Stimulated activated CD4-positive, alpha-beta T cell treated with anti-CD3 and anti-CD28 coated beads, Interleukin-4, amount 100 ng/mL, for 24 hours (primary cell): ENCODE measurements around the gene KRTAP10-4.
"Not testable (repeated sequence)": the region's sequence is repeated elsewhere in the genome, so short reads cannot be mapped to it uniquely, and the experiment has no call there.

Source experiments
- DNase-seq: peaks from one replicate; pipeline ENCODE4 v3.0.0-alpha.2; 2020

Gene KRTAP10-4

GRCh38 chr21:44558695-44559094 lies 14.8 kb upstream of the KRTAP10-4 start, which contains the start of gene KRTAP10-3:
Gene KRTAP10-3, minus strand, starts transcription at chr21:44558795. Its CDS starts 80 bp downstream, at chr21:44558715.
- no peak for DNase-seq

- DNase-seq, result no peak
Measured at GRCh38 chr21:44564099-44564498, 9.4 kb upstream of the KRTAP10-4 start.

GRCh38 chr21:44564886-44565598 lies 8.5 kb upstream of the KRTAP10-4 start:
- no peak for DNase-seq

- DNase-seq, result no peak
Measured at GRCh38 chr21:44566403-44566802, 7.1 kb upstream of the KRTAP10-4 start.

- DNase-seq, result no peak
Measured at GRCh38 chr21:44567481-44568171, 5.9 kb upstream of the KRTAP10-4 start.

GRCh38 chr21:44568261-44568660 lies 5.3 kb upstream of the KRTAP10-4 start:
- no peak for DNase-seq

GRCh38 chr21:44568667-44569556 lies 4.6 kb upstream of the KRTAP10-4 start:
- no peak for DNase-seq

GRCh38 chr21:44569861-44570517 lies 3.5 kb upstream of the KRTAP10-4 start:
- no peak for DNase-seq

GRCh38 chr21:44571296-44571695 lies 2.2 kb upstream of the KRTAP10-4 start:
- no peak for DNase-seq

- no peak for DNase-seq
Measured at GRCh38 chr21:44571844-44572782, 1.4 kb upstream of the KRTAP10-4 start.

- no peak for DNase-seq
Measured at GRCh38 chr21:44572959-44573583, 458 bp upstream of the KRTAP10-4 start.

- DNase-seq, result no peak
Measured at GRCh38 chr21:44574457-44575306, 1.2 kb downstream of the KRTAP10-4 start.

- no peak for DNase-seq
Measured at GRCh38 chr21:44575307-44576024, 1.9 kb downstream of the KRTAP10-4 start.

GRCh38 chr21:44576025-44576420 lies 2.5 kb downstream of the KRTAP10-4 start:
- DNase-seq, result no peak

GRCh38 chr21:44578371-44579055 lies 5.0 kb downstream of the KRTAP10-4 start:
- DNase-seq, result no peak

- no peak for DNase-seq
Measured at GRCh38 chr21:44579056-44579832, 5.7 kb downstream of the KRTAP10-4 start.

GRCh38 chr21:44579833-44580144 lies 6.3 kb downstream of the KRTAP10-4 start:
- no peak for DNase-seq

GRCh38 chr21:44580231-44580821 lies 6.8 kb downstream of the KRTAP10-4 start, which contains the start of gene KRTAP10-5:
Gene KRTAP10-5, minus strand, starts transcription at chr21:44580604. Its CDS starts 26 bp downstream, at chr21:44580578.
- not testable (repeated sequence) for DNase-seq
